Esophagus muscularis mucosa (tissue), 4 donors: Measurements from ENCODE around the gene ADAMTS13. TPM values are rescaled to one million over a fixed set of nuclear protein-coding genes. Genes with fewer than 3 reads are reported as not detected.

ENCODE experiments used
- DNase-seq: peaks from one replicate; pipeline ENCODE4 v3.0.0-alpha.2; 2017; ENCODE audit errors: extremely low spot score
- H3K27ac ChIP-seq, 4 donors: fragments of 200-600 bp; sonication (generic); replicated peaks in 1 of 4; 1 replicate in 3 of 4; 2 replicates in 1 of 4; pipeline ENCODE4 v1.5.1; 2016 to 2019; ENCODE audit warnings: mild to moderate bottlenecking in 1 of 4
- H3K27me3 ChIP-seq, 4 donors: fragments of 200-600 bp; sonication (generic); one replicate each; pipeline versions ENCODE4 v1.5.1 to v1.6.0; 2016 to 2019
- H3K36me3 ChIP-seq, 4 donors: fragments of 200-600 bp; sonication (generic); one replicate each; pipeline ENCODE4 v1.5.1; 2016 to 2019
- H3K4me1 ChIP-seq, 4 donors: fragments of 200-600 bp; sonication (generic); one replicate each; pipeline ENCODE4 v1.5.1; 2016 to 2019
- H3K4me3 ChIP-seq, 4 donors: fragments of 200-600 bp; sonication (generic); 1 replicate in 2 of 4; 2 replicates in 2 of 4; pipeline ENCODE4 v1.5.1; 2016 to 2019; ENCODE audit warnings: mild to moderate bottlenecking in 4 of 4, moderate library complexity in 1 of 4
- H3K9me3 ChIP-seq, 4 donors: fragments of 200-600 bp; sonication (generic); 1 replicate in 3 of 4; 2 replicates in 1 of 4; pipeline ENCODE4 v1.5.1; 2016 to 2019
- CTCF ChIP-seq, 3 experiments: fragments of 200-600 bp in 2 of 3; fragments of 450-650 bp in 1 of 3; sonication (generic) in 2 of 3; IDR thresholded peaks; one replicate each; pipeline ENCODE4 v1.5.1; 2017 to 2019; ENCODE audit warnings: antibody characterized with exemption in 3 of 3, mild to moderate bottlenecking in 2 of 3, moderate library complexity in 1 of 3
- EP300 ChIP-seq: sonication (generic); formaldehyde crosslinking; IDR thresholded peaks from one replicate; pipeline ENCODE4 v1.6.1; 2017; ENCODE audit warnings: antibody characterized with exemption
- POLR2A ChIP-seq: fragments of 450-650 bp; IDR thresholded peaks from one replicate; pipeline ENCODE4 v1.6.1; 2017; ENCODE audit warnings: antibody characterized with exemption, moderate library complexity, mild to moderate bottlenecking, low read depth
- POLR2AphosphoS5 ChIP-seq, 2 donors: sonication (generic); formaldehyde crosslinking; IDR thresholded peaks; one replicate each; pipeline ENCODE4 v1.6.1; 2017; ENCODE audit warnings: antibody characterized with exemption in 2 of 2
- WGBS: methylation state at CpG from one replicate; pipeline ENCODE4 v1.1.5; 2018; 5-methylcytosine and 5-hydroxymethylcytosine counted together
- intact Hi-C: fragments of 100-400 bp; cut with DNase I; formaldehyde crosslinking; loops from one replicate; pipeline ENCODE4 v1.15.1; 2023
- total RNA-seq, 4 donors: library from RNA; depleted of rRNA; stranded (reverse); fragments of >200 nt; gene quantifications; one replicate each; pipeline versions ENCODE4 v1.1.0 to v1.2.1, GENCODE V29; 2016

The ADAMTS13 gene
- total RNA-seq, 4 donors from 2014 or later, result 1.3 to 1.7 (median 1.4) TPM

- no peaks in the 10 kb centered on the region for H3K9me3 ChIP-seq
- intact Hi-C loops, result no loop called here
- WGBS, result 88% methylated on average over 1 of the region's 1 CpG
- peaks cover 0 to 48% (median 17%) of the 10 kb centered on the region in 4 donors for H3K27me3 ChIP-seq
- H3K4me1 ChIP-seq, result peaks cover 2 to 22% (median 18%) of the 10 kb centered on the region in 4 donors
- no peak overlapping the region for H3K4me3 ChIP-seq
- peaks cover 0 to 2% (median 0%) of the 10 kb centered on the region in 4 donors for H3K36me3 ChIP-seq
- DNase-seq, result no peak
- H3K27ac ChIP-seq, result no peak overlapping the region
- no peak for TF ChIP-seq EP300
- no peak for TF ChIP-seq POLR2AphosphoS5 (IDR thresholded peaks at IDR 0.05)
- TF ChIP-seq CTCF (IDR thresholded peaks at IDR 0.05), result no peak
- TF ChIP-seq POLR2A, result no peak
Observed at GRCh38 chr9:133430244-133430643, 8.1 kb downstream of the ADAMTS13 start.

GRCh38 chr9:133433351-133433843 is 11.2 kb downstream of the ADAMTS13 start:
- H3K9me3 ChIP-seq, result no peaks in the 10 kb centered on the region
- no peak overlapping the region for H3K4me3 ChIP-seq
- intact Hi-C loops, result no loop called here
- H3K27me3 ChIP-seq, result peaks cover 0 to 17% (median 3%) of the 10 kb centered on the region in 4 donors
- H3K36me3 ChIP-seq, result no peaks in the 10 kb centered on the region
- TF ChIP-seq CTCF (IDR thresholded peaks at IDR 0.05) (no peak), POLR2A (no peak), EP300 (no peak), POLR2AphosphoS5 (IDR thresholded peaks at IDR 0.05) (no peak)
- peaks cover 0 to 16% (median 14%) of the 10 kb centered on the region in 4 donors for H3K4me1 ChIP-seq
- H3K27ac ChIP-seq, result no peak overlapping the region
- DNase-seq, result no peak
- 82% methylated on average over 3 of the region's 11 CpGs for whole genome bisulfite sequencing

- intact Hi-C loops, result no loop called here
- no peak for TF ChIP-seq EP300
- no peak for TF ChIP-seq POLR2AphosphoS5 (IDR thresholded peaks at IDR 0.05)
- TF ChIP-seq CTCF (IDR thresholded peaks at IDR 0.05), result no peak
- no peak for TF ChIP-seq POLR2A
- Histone ChIP-seq H3K27ac (no peak overlapping the region), H3K27me3 (no peaks in the 10 kb centered on the region), H3K4me1 (no peaks in the 10 kb centered on the region), H3K36me3 (no peaks in the 10 kb centered on the region), H3K4me3 (no peak overlapping the region), H3K9me3 (no peaks in the 10 kb centered on the region)
- WGBS, result 65% methylated on average over 10 of the region's 16 CpGs
- DNase-seq, result no peak
Observed at GRCh38 chr9:133436681-133437080, 14.5 kb downstream of the ADAMTS13 start.

- DNase-seq, result no peak
- Histone ChIP-seq H3K27me3 (no peaks in the 10 kb centered on the region), H3K36me3 (no peaks in the 10 kb centered on the region), H3K27ac (no peak overlapping the region), H3K9me3 (no peaks in the 10 kb centered on the region), H3K4me1 (no peaks in the 10 kb centered on the region), H3K4me3 (no peak overlapping the region)
- no peak for TF ChIP-seq POLR2AphosphoS5 (IDR thresholded peaks at IDR 0.05)
- TF ChIP-seq CTCF (IDR thresholded peaks at IDR 0.05), result no peak
- no peak for TF ChIP-seq POLR2A
- no peak for TF ChIP-seq EP300
- 91% methylated on average over 18 of the region's 20 CpGs for WGBS
- intact Hi-C loops, result no loop called here
Observed at GRCh38 chr9:133437753-133438531, 15.8 kb downstream of the ADAMTS13 start.
